HepG2 (cell line): ENCODE measurements around the gene ACTR3. TPM values are rescaled to one million over a fixed set of nuclear protein-coding genes. Genes with fewer than 3 reads are reported as not detected.

ENCODE experiments used
- CEBPG ChIP-seq: IDR thresholded peaks from 2 replicates; pipeline ENCODE4 v1.6.1; 2016
- DNMT3B ChIP-seq: conservative IDR thresholded peaks from 2 replicates; pipeline ENCODE4 v1.6.1; 2016; ENCODE audit warnings: missing biosample characterization, control low read depth
- EP300 ChIP-seq, 3 experiments: sonication (generic) in 1 of 3; formaldehyde crosslinking in 1 of 3; IDR thresholded peaks; 2 replicates each; pipeline versions ENCODE4 v1.5.1 to v1.6.1; 2011 to 2020; ENCODE audit warnings: low read depth in 2 of 3, low read length in 2 of 3, borderline replicate concordance in 1 of 3, improper control_type of control experiment in 1 of 3, mild to moderate bottlenecking in 1 of 3, missing genetic modification reagents in 1 of 3, moderate library complexity in 1 of 3
- HMG20A ChIP-seq: IDR thresholded peaks from 2 replicates; pipeline ENCODE4 v1.6.1; 2016; ENCODE audit warnings: borderline replicate concordance
- HMGA1 ChIP-seq: sonication (generic); formaldehyde crosslinking; conservative IDR thresholded peaks from 2 replicates; pipeline ENCODE4 v1.4.0; 2020; ENCODE audit warnings: missing genetic modification reagents
- HNRNPUL1 ChIP-seq: fragments of 200-400 bp; formaldehyde crosslinking; IDR thresholded peaks from 2 replicates; pipeline ENCODE4 v1.6.1; 2017; ENCODE audit warnings: low read depth, mild to moderate bottlenecking, low read length, moderate library complexity
- MTF1 ChIP-seq: sonication (generic); formaldehyde crosslinking; IDR thresholded peaks from 2 replicates; pipeline ENCODE4 v1.5.0; 2020; ENCODE audit warnings: missing genetic modification reagents
- NFATC3 ChIP-seq: sonication (generic); formaldehyde crosslinking; IDR thresholded peaks from 2 replicates; pipeline ENCODE4 v1.5.1; 2020; ENCODE audit warnings: mild to moderate bottlenecking, missing genetic modification reagents
- PAWR ChIP-seq: sonication (generic); formaldehyde crosslinking; IDR thresholded peaks from 2 replicates; pipeline ENCODE4 v1.4.0; 2020; ENCODE audit warnings: missing genetic modification reagents, mild to moderate bottlenecking, borderline replicate concordance
- PITX1 ChIP-seq: sonication (generic); formaldehyde crosslinking; IDR thresholded peaks from 2 replicates; pipeline ENCODE4 v1.5.1; 2020; ENCODE audit warnings: mild to moderate bottlenecking, missing genetic modification reagents
- SALL1 ChIP-seq: sonication (generic); formaldehyde crosslinking; IDR thresholded peaks from 2 replicates; pipeline ENCODE4 v1.8.0; 2022; ENCODE audit warnings: mild to moderate bottlenecking, missing genetic modification reagents
- SP1 ChIP-seq, 2 experiments: fragments of 450-650 bp in 1 of 2; sonication (generic) in 1 of 2; formaldehyde crosslinking in 1 of 2; IDR thresholded peaks; 2 replicates each; pipeline versions ENCODE4 v1.4.0 to v1.6.1; 2016 to 2020; ENCODE audit warnings: missing genetic modification reagents in 1 of 2
- TEAD3 ChIP-seq: optimal IDR thresholded peaks from 2 replicates; pipeline ENCODE3; 2016; ENCODE audit warnings: borderline replicate concordance
- YEATS2 ChIP-seq: sonication (generic); formaldehyde crosslinking; IDR thresholded peaks from 2 replicates; pipeline ENCODE4 v1.4.0; 2020; ENCODE audit warnings: missing genetic modification reagents, borderline replicate concordance
- ZNF160 ChIP-seq: sonication (generic); formaldehyde crosslinking; IDR thresholded peaks from 2 replicates; pipeline ENCODE4 v1.8.0; 2022; ENCODE audit warnings: mild to moderate bottlenecking, inconsistent platforms, missing genetic modification reagents
- ZNF343 ChIP-seq: sonication (generic); formaldehyde crosslinking; IDR thresholded peaks from 2 replicates; pipeline ENCODE4 v1.4.0; 2020; ENCODE audit warnings: mild to moderate bottlenecking, missing genetic modification reagents
- ZNF350 ChIP-seq: sonication (generic); formaldehyde crosslinking; IDR thresholded peaks from 2 replicates; pipeline ENCODE4 v1.4.0; 2020; ENCODE audit warnings: mild to moderate bottlenecking, low read depth, missing genetic modification reagents, borderline replicate concordance
- ZNF496 ChIP-seq: sonication (generic); formaldehyde crosslinking; IDR thresholded peaks from 2 replicates; pipeline ENCODE4 v1.8.1; 2023; ENCODE audit warnings: mild to moderate bottlenecking, moderate library complexity, missing genetic modification reagents; ENCODE audit not compliant: insufficient replicate concordance
- ZNF614 ChIP-seq: IDR thresholded peaks from 2 replicates; pipeline ENCODE4 v1.6.1; 2018; ENCODE audit warnings: missing biosample characterization, missing genetic modification reagents, inconsistent platforms, borderline replicate concordance
- ZNF841 ChIP-seq: sonication (generic); formaldehyde crosslinking; IDR thresholded peaks from 2 replicates; pipeline ENCODE4 v1.8.1; 2023; ENCODE audit warnings: missing genetic modification reagents, borderline replicate concordance
- polyA plus RNA-seq, 8 experiments: library from polyadenylated mRNA; depleted of rRNA in 3 of 8; stranded (reverse) in 7 of 8; unstranded in 1 of 8; fragments of >200 nt; fragmentation: Illumina TruSeq in 4 of 8; extraction: Trizol in 4 of 8; gene quantifications; 2 replicates each; pipeline versions ENCODE4 v1.2.1 to v1.2.3, GENCODE V29; 2011 to 2016; ENCODE audit warnings: low read depth in 4 of 8, missing spikeins in 1 of 8, mixed read lengths in 1 of 8; ENCODE audit not compliant: insufficient read depth in 1 of 8
- total RNA-seq, 5 experiments: library from RNA; depleted of rRNA; stranded (reverse); fragments of >200 nt; fragmentation: Illumina TruSeq; extraction: Trizol; gene quantifications; 2 replicates each; pipeline ENCODE4 v1.2.3, GENCODE V29; 2016; ENCODE audit warnings: low read depth in 1 of 5
- TF ChIP-seq, protein P1 (sequence below): sonication (generic); formaldehyde crosslinking; IDR thresholded peaks from 2 replicates; pipeline ENCODE4 v1.5.1; 2020; ENCODE audit warnings: mild to moderate bottlenecking, missing genetic modification reagents, moderate library complexity
- TF ChIP-seq, protein P2 (sequence below): sonication (generic); formaldehyde crosslinking; IDR thresholded peaks from 2 replicates; pipeline ENCODE4 v1.5.1; 2020; ENCODE audit warnings: mild to moderate bottlenecking, missing genetic modification reagents, borderline replicate concordance
- TF ChIP-seq, protein P3 (sequence below): sonication (generic); formaldehyde crosslinking; conservative IDR thresholded peaks from 2 replicates; pipeline ENCODE4 v1.8.0; 2022; ENCODE audit warnings: missing genetic modification reagents
- TF ChIP-seq, protein P4 (sequence below): sonication (generic); formaldehyde crosslinking; IDR thresholded peaks from 2 replicates; pipeline ENCODE4 v1.5.1; 2020; ENCODE audit warnings: missing genetic modification reagents, mild to moderate bottlenecking, borderline replicate concordance

ACTR3 gene
- total and polyA plus RNA-seq, 2 of the 13 experiments (the other 11 are each of a cell fraction or from before 2014, with no cell fraction given) = 123 to 225 TPM

GRCh38 chr2:113886479-113887008 is 3.3 kb upstream of the ACTR3 start (continued):
- TF ChIP-seq DNMT3B (CRISPR knock-in tag) (no peak), PITX1 (no peak), PAWR (CRISPR knock-in tag) (no peak), ZNF343 (CRISPR knock-in tag) (no peak), TEAD3 (no peak), SP1 (IDR thresholded peaks at IDR 0.05) (no peak), SP1 (CRISPR knock-in tag; IDR thresholded peaks at IDR 0.05) (no peak), HMG20A (CRISPR knock-in tag) (peak; percentile 20; the same call in 1 of the 2 replicates), CEBPG (CRISPR knock-in tag) (0 out of 2 replicates have a peak, but pooled peaks have one; percentile 27), HMGA1 (CRISPR knock-in tag) (no peak), ZNF841 (CRISPR knock-in tag) (no peak), EP300 (IDR thresholded peaks at IDR 0.05; ENCODE audit: low read depth in 2 of 2, low read length in 2 of 2) (0 out of 4 replicates have a peak, but pooled peaks of 1 of the 2 experiments have one; percentile 21), EP300 (CRISPR knock-in tag; IDR thresholded peaks at IDR 0.05; ENCODE audit: borderline replicate concordance) (peak; percentile 50; the same call in 1 of the 2 replicates), ZNF350 (no peak), NFATC3 (CRISPR knock-in tag) (no peak), ZNF160 (no peak), YEATS2 (CRISPR knock-in tag) (0 out of 2 replicates have a peak, but pooled peaks have one; percentile 24), HNRNPUL1 (no peak), MTF1 (CRISPR knock-in tag) (no peak), SALL1 (CRISPR knock-in tag) (0 out of 2 replicates have a peak, but pooled peaks have one; percentile 35), ZNF614 (CRISPR knock-in tag) (no peak), ZNF496 (CRISPR knock-in tag) (no peak)
- TF ChIP-seq, protein P1, sequence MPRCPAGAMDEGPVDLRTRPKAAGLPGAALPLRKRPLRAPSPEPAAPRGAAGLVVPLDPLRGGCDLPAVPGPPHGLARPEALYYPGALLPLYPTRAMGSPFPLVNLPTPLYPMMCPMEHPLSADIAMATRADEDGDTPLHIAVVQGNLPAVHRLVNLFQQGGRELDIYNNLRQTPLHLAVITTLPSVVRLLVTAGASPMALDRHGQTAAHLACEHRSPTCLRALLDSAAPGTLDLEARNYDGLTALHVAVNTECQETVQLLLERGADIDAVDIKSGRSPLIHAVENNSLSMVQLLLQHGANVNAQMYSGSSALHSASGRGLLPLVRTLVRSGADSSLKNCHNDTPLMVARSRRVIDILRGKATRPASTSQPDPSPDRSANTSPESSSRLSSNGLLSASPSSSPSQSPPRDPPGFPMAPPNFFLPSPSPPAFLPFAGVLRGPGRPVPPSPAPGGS = no peak
- TF ChIP-seq, protein P2, sequence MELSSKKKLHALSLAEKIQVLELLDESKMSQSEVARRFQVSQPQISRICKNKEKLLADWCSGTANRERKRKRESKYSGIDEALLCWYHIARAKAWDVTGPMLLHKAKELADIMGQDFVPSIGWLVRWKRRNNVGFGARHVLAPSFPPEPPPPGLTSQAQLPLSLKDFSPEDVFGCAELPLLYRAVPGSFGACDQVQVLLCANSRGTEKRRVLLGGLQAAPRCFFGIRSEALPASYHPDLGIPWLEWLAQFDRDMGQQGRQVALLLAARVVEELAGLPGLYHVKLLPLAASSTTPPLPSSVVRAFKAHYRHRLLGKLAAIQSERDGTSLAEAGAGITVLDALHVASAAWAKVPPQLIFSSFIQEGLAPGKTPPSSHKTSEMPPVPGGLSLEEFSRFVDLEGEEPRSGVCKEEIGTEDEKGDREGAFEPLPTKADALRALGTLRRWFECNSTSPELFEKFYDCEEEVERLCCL (CRISPR knock-in tag) = no peak
- TF ChIP-seq, protein P3, sequence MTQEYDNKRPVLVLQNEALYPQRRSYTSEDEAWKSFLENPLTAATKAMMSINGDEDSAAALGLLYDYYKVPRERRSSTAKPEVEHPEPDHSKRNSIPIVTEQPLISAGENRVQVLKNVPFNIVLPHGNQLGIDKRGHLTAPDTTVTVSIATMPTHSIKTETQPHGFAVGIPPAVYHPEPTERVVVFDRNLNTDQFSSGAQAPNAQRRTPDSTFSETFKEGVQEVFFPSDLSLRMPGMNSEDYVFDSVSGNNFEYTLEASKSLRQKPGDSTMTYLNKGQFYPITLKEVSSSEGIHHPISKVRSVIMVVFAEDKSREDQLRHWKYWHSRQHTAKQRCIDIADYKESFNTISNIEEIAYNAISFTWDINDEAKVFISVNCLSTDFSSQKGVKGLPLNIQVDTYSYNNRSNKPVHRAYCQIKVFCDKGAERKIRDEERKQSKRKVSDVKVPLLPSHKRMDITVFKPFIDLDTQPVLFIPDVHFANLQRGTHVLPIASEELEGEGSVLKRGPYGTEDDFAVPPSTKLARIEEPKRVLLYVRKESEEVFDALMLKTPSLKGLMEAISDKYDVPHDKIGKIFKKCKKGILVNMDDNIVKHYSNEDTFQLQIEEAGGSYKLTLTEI = no peak
- TF ChIP-seq, protein P4, sequence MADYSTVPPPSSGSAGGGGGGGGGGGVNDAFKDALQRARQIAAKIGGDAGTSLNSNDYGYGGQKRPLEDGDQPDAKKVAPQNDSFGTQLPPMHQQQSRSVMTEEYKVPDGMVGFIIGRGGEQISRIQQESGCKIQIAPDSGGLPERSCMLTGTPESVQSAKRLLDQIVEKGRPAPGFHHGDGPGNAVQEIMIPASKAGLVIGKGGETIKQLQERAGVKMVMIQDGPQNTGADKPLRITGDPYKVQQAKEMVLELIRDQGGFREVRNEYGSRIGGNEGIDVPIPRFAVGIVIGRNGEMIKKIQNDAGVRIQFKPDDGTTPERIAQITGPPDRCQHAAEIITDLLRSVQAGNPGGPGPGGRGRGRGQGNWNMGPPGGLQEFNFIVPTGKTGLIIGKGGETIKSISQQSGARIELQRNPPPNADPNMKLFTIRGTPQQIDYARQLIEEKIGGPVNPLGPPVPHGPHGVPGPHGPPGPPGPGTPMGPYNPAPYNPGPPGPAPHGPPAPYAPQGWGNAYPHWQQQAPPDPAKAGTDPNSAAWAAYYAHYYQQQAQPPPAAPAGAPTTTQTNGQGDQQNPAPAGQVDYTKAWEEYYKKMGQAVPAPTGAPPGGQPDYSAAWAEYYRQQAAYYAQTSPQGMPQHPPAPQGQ = no peak
